ENCODE data around the gene DIO3. TPM values are rescaled to one million over a fixed set of nuclear protein-coding genes. Genes with fewer than 3 reads are reported as not detected.

Gene DIO3
- total RNA-seq, 2 donors from 2014 or later, result 24.2 to 60.5 TPM

GRCh38 chr14:101525640-101526527 is 35.4 kb upstream of the DIO3 start:
- WGBS, 2 experiments (ENCODE audit: insufficient coverage in 1 of 2, insufficient read length in 1 of 2), result 86 to 87% methylated on average over 21 to 39 of the region's 41 CpGs

GRCh38 chr14:101527987-101528386 is 33.3 kb upstream of the DIO3 start:
- peak overlapping the region; percentile 16 for H3K27ac Mint-ChIP-seq

More at GRCh38 chr14:101525640-101526527, 35.4 kb upstream of the DIO3 start:
- peak overlapping the region; percentile 72 for H3K27ac Mint-ChIP-seq
- Histone ChIP-seq H3K4me3 (ENCODE audit: low read length) (no peak overlapping the region), H3K27ac (ENCODE audit: low read depth, low read length) (no peak overlapping the region), H3K4me1 (ENCODE audit: control insufficient read depth, insufficient read depth, low read length) (peaks cover 10% of the 10 kb centered on the region), H3K9ac (ENCODE audit: extremely low read depth, low read length, poor library complexity, severe bottlenecking) (no peak overlapping the region), H3K9me3 (ENCODE audit: control insufficient read depth, low read length) (no peaks in the 10 kb centered on the region), H3K36me3 (ENCODE audit: control insufficient read depth, insufficient read depth, low read length) (no peaks in the 10 kb centered on the region), H3K27me3 (ENCODE audit: control insufficient read depth, insufficient read depth, low read length, poor library complexity, severe bottlenecking) (no peaks in the 10 kb centered on the region)
- no peaks in the 10 kb centered on the region for H3K36me3 Mint-ChIP-seq (ENCODE audit: low read depth)
- TF ChIP-seq, protein P1, sequence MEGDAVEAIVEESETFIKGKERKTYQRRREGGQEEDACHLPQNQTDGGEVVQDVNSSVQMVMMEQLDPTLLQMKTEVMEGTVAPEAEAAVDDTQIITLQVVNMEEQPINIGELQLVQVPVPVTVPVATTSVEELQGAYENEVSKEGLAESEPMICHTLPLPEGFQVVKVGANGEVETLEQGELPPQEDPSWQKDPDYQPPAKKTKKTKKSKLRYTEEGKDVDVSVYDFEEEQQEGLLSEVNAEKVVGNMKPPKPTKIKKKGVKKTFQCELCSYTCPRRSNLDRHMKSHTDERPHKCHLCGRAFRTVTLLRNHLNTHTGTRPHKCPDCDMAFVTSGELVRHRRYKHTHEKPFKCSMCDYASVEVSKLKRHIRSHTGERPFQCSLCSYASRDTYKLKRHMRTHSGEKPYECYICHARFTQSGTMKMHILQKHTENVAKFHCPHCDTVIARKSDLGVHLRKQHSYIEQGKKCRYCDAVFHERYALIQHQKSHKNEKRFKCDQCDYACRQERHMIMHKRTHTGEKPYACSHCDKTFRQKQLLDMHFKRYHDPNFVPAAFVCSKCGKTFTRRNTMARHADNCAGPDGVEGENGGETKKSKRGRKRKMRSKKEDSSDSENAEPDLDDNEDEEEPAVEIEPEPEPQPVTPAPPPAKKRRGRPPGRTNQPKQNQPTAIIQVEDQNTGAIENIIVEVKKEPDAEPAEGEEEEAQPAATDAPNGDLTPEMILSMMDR (conservative IDR thresholded peaks at IDR 0.05), result no peak
- peak; percentile 63 for DNase-seq
- peaks cover 2% of the 10 kb centered on the region for H3K27me3 Mint-ChIP-seq (ENCODE audit: insufficient read depth)
- no peak overlapping the region for H3K4me3 Mint-ChIP-seq
- peaks cover 1% of the 10 kb centered on the region for H3K9me3 Mint-ChIP-seq
- H3K4me1 Mint-ChIP-seq, result peaks cover 7% of the 10 kb centered on the region

GRCh38 chr14:101529079-101529478 is 32.2 kb upstream of the DIO3 start:
- Histone ChIP-seq H3K4me1 (ENCODE audit: control insufficient read depth, insufficient read depth, low read length) (peaks cover 10% of the 10 kb centered on the region), H3K27me3 (ENCODE audit: control insufficient read depth, insufficient read depth, low read length, poor library complexity, severe bottlenecking) (no peaks in the 10 kb centered on the region), H3K4me3 (ENCODE audit: low read length) (no peak overlapping the region), H3K36me3 (ENCODE audit: control insufficient read depth, insufficient read depth, low read length) (no peaks in the 10 kb centered on the region), H3K9ac (ENCODE audit: extremely low read depth, low read length, poor library complexity, severe bottlenecking) (no peak overlapping the region), H3K27ac (ENCODE audit: low read depth, low read length) (no peak overlapping the region), H3K9me3 (ENCODE audit: control insufficient read depth, low read length) (no peaks in the 10 kb centered on the region)
- 82 to 88% methylated on average over 3 to 13 of the region's 13 CpGs for WGBS, 2 experiments (ENCODE audit: insufficient coverage in 1 of 2, insufficient read length in 1 of 2)
- Mint-ChIP-seq H3K36me3 (ENCODE audit: low read depth) (no peaks in the 10 kb centered on the region), H3K4me3 (no peak overlapping the region), H3K27me3 (ENCODE audit: insufficient read depth) (peaks cover 5% of the 10 kb centered on the region), H3K9me3 (peaks cover under 1% of the 10 kb centered on the region), H3K4me1 (peaks cover 6% of the 10 kb centered on the region), H3K27ac (no peak overlapping the region)
- no peak for DNase-seq
- TF ChIP-seq, protein P1 (conservative IDR thresholded peaks at IDR 0.05), result no peak

More at GRCh38 chr14:101527987-101528386, 33.3 kb upstream of the DIO3 start:
- peaks cover 10% of the 10 kb centered on the region for H3K4me1 ChIP-seq (ENCODE audit: control insufficient read depth, insufficient read depth, low read length)
- Mint-ChIP-seq H3K9me3 (peaks cover 1% of the 10 kb centered on the region), H3K27me3 (ENCODE audit: insufficient read depth) (peaks cover 6% of the 10 kb centered on the region), H3K36me3 (ENCODE audit: low read depth) (no peaks in the 10 kb centered on the region), H3K4me1 (peaks cover 6% of the 10 kb centered on the region), H3K4me3 (no peak overlapping the region)
- H3K36me3 ChIP-seq (ENCODE audit: control insufficient read depth, insufficient read depth, low read length), result no peaks in the 10 kb centered on the region
- no peak overlapping the region for H3K4me3 ChIP-seq (ENCODE audit: low read length)
- no peak for DNase-seq
- no peaks in the 10 kb centered on the region for H3K27me3 ChIP-seq (ENCODE audit: control insufficient read depth, insufficient read depth, low read length, poor library complexity, severe bottlenecking)
- WGBS, 2 experiments (ENCODE audit: insufficient coverage in 1 of 2, insufficient read length in 1 of 2), result 88 to 92% methylated on average over 1 to 11 of the region's 11 CpGs
- TF ChIP-seq, protein P1 (conservative IDR thresholded peaks at IDR 0.05), result no peak
- no peak overlapping the region for H3K27ac ChIP-seq (ENCODE audit: low read depth, low read length)
- no peaks in the 10 kb centered on the region for H3K9me3 ChIP-seq (ENCODE audit: control insufficient read depth, low read length)
- no peak overlapping the region for H3K9ac ChIP-seq (ENCODE audit: extremely low read depth, low read length, poor library complexity, severe bottlenecking)
